A673 (cell line): ENCODE data around the gene RPRD1B. TPM values are rescaled to one million over a fixed set of nuclear protein-coding genes. Genes with fewer than 3 reads are reported as not detected.

Experiments
- BruUV-seq: library from RNA; stranded (reverse); fragments of 400-500 nt; replicated peaks from 2 replicates; lab custom pipeline; 2021; lab: Mats Ljungman, UMichigan
- CTCF ChIA-PET: fragments of 300-600 bp; sonication (Branson Sonifier 250); formaldehyde crosslinking; loops from one replicate; lab custom pipeline; 2022; ENCODE audit warnings: antibody characterized with exemption; lab: Charles Lee
- POLR2A ChIA-PET: fragments of 300-600 bp; sonication (Branson Sonifier 250); formaldehyde crosslinking; loops from one replicate; lab custom pipeline; 2022; ENCODE audit warnings: antibody characterized with exemption; ENCODE audit not compliant: low non-redundant PET; lab: Charles Lee
- DNase-seq: peaks from one replicate; pipeline ENCODE4 v3.0.0-alpha.2; 2015; ENCODE audit warnings: low spot score
- H3K27ac ChIP-seq: fragments of 200-600 bp; sonication (generic); 2 replicates; pipeline ENCODE4 v1.5.1; 2016; ENCODE audit warnings: mixed run types, low read depth, mild to moderate bottlenecking, mixed read lengths, antibody characterized with exemption, low read length; ENCODE audit not compliant: poor library complexity, severe bottlenecking
- H3K27me3 ChIP-seq: fragments of 200-600 bp; sonication (generic); replicated peaks from 2 replicates; pipeline ENCODE4 v1.6.1; 2017; ENCODE audit warnings: mixed run types, low read depth, mild to moderate bottlenecking, mixed read lengths, antibody characterized with exemption, low read length; ENCODE audit not compliant: insufficient read depth, poor library complexity
- H3K36me3 ChIP-seq: fragments of 200-600 bp; sonication (generic); 2 replicates; pipeline ENCODE4 v1.6.1; 2016; ENCODE audit warnings: mixed run types, mild to moderate bottlenecking, mixed read lengths, antibody characterized with exemption, low read length; ENCODE audit not compliant: insufficient read depth, poor library complexity, severe bottlenecking
- H3K4me1 ChIP-seq: fragments of 200-600 bp; sonication (generic); 2 replicates; pipeline ENCODE4 v1.6.1; 2017; ENCODE audit warnings: mixed run types, mild to moderate bottlenecking, mixed read lengths, antibody characterized with exemption, low read length; ENCODE audit not compliant: insufficient read depth, poor library complexity, severe bottlenecking
- H3K4me3 ChIP-seq: fragments of 200-600 bp; sonication (generic); 2 replicates; pipeline ENCODE4 v1.5.1; 2016; ENCODE audit warnings: low read depth, mixed run types, mild to moderate bottlenecking, mixed read lengths, low read length; ENCODE audit not compliant: poor library complexity, severe bottlenecking
- H3K9me3 ChIP-seq: fragments of 200-600 bp; sonication (generic); 2 replicates; pipeline ENCODE4 v1.6.1; 2016; ENCODE audit warnings: mixed run types, low read depth, mild to moderate bottlenecking, mixed read lengths, antibody characterized with exemption, low read length; ENCODE audit not compliant: poor library complexity, severe bottlenecking
- EZH2 ChIP-seq: fragments of 200-600 bp; sonication (generic); IDR thresholded peaks from 2 replicates; pipeline ENCODE4 v1.6.1; 2017; ENCODE audit warnings: borderline replicate concordance, low read depth, mild to moderate bottlenecking, mixed read lengths, antibody characterized with exemption, low read length; ENCODE audit not compliant: poor library complexity, severe bottlenecking
- intact Hi-C: fragments of 100-400 bp; cut with micrococcal nuclease; formaldehyde crosslinking; loops from one replicate; pipeline ENCODE4 v1.10.0; 2022; ENCODE audit not compliant: unreplicated experiment
- total RNA-seq: library from RNA; stranded (reverse); gene quantifications from 2 replicates; pipeline ENCODE4 v1.2.3, GENCODE V29; 2021
- TF ChIP-seq, protein P1 (sequence below): fragments of 300-800, 200-600 bp; sonication (generic); conservative IDR thresholded peaks from 2 replicates; pipeline ENCODE4 v1.5.1; 2017; ENCODE audit warnings: low read depth, mild to moderate bottlenecking, antibody characterized with exemption, low read length, moderate library complexity, mixed read lengths

The RPRD1B gene
- total RNA-seq, 1 experiment from 2014 or later = 36.1 TPM

DNA sequence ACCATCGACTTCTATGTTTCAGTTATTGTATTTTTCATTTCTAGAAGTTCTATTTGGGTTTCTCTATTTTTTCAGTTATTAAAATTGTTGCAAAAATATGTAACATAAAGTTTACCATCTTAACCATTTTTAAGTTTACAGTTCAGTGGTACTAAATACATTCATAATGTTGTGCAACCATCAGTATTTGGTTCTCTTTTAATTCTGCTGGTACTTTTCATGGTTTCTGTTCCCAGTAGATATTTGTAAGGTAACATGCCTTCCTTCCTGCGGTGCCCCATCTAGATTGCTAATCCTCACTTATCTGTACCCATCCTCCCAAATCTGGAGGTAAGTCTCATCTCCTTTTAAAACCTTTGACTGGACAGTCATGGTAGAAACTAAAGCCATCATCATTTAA lies 83.7 kb downstream of the RPRD1B start:
- DNase-seq = no peak
- intact Hi-C loops = no loop called here
- no TSS peak for BruUV-seq
- Histone ChIP-seq H3K36me3 (no peaks in the 10 kb centered on the region), H3K9me3 (no peaks in the 10 kb centered on the region), H3K4me1 (no peaks in the 10 kb centered on the region), H3K4me3 (no peak overlapping the region), H3K27me3 (no peaks in the 10 kb centered on the region), H3K27ac (no peak overlapping the region)
- no peak for TF ChIP-seq EZH2
- TF ChIP-seq, protein P1, sequence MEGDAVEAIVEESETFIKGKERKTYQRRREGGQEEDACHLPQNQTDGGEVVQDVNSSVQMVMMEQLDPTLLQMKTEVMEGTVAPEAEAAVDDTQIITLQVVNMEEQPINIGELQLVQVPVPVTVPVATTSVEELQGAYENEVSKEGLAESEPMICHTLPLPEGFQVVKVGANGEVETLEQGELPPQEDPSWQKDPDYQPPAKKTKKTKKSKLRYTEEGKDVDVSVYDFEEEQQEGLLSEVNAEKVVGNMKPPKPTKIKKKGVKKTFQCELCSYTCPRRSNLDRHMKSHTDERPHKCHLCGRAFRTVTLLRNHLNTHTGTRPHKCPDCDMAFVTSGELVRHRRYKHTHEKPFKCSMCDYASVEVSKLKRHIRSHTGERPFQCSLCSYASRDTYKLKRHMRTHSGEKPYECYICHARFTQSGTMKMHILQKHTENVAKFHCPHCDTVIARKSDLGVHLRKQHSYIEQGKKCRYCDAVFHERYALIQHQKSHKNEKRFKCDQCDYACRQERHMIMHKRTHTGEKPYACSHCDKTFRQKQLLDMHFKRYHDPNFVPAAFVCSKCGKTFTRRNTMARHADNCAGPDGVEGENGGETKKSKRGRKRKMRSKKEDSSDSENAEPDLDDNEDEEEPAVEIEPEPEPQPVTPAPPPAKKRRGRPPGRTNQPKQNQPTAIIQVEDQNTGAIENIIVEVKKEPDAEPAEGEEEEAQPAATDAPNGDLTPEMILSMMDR = no peak
- CTCF ChIA-PET = no interaction called here
- POLR2A ChIA-PET = no interaction called here

DNA sequence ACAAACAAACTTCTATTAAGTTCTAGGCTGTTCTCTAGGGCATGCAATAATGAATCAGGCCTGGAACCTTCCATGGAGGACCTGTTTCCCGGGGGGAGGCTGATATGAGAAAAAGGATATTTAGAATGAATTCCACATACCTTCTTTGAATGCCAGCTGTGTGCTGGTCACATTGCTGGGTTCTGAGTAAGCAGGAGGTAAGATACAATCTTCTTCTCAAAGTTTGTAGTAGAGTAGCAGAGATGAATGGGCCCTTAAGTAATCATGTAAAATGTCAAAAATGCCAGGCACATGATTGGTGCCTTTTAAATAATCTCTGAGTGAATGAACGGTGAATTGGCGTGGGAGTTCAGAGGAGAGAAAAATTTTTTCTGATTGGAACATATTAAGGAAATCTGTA lies 84.1 kb downstream of the RPRD1B start:
- H3K27me3 ChIP-seq = no peaks in the 10 kb centered on the region
- H3K4me1 ChIP-seq = no peaks in the 10 kb centered on the region
- ChIA-PET POLR2A (no interaction called here), CTCF (no interaction called here)
- no peak for DNase-seq
- TF ChIP-seq EZH2 = no peak
- TF ChIP-seq, protein P1 = no peak
- no peak overlapping the region for H3K4me3 ChIP-seq
- no TSS peak for BruUV-seq
- no peaks in the 10 kb centered on the region for H3K36me3 ChIP-seq
- H3K9me3 ChIP-seq = no peaks in the 10 kb centered on the region
- H3K27ac ChIP-seq = no peak overlapping the region
- intact Hi-C loops = no loop called here

DNA sequence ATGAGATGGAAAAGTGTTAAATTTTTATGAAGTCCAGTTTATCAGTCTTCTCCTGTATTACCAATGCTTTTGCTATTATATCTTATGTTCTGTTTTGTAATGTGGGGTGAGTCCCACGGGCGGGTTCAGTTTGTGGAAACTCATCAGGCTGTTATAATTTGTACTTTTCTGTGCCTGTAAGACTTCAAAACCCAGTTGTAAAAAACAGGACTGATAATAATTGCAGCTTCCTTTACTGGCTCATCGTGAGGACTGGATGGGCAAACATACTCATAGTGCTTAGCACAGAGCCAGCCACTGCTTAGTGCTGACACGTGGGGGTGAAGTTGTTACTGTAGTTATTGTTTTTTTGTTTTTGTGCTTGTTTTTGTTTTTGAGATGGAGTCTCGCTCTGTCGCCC lies 85.9 kb downstream of the RPRD1B start:
- Histone ChIP-seq H3K27me3 (no peaks in the 10 kb centered on the region), H3K4me1 (no peaks in the 10 kb centered on the region), H3K4me3 (no peak overlapping the region), H3K36me3 (no peaks in the 10 kb centered on the region), H3K9me3 (no peaks in the 10 kb centered on the region), H3K27ac (no peak overlapping the region)
- intact Hi-C loops = no loop called here
- no TSS peak for BruUV-seq
- CTCF ChIA-PET = no interaction called here
- POLR2A ChIA-PET = no interaction called here
- DNase-seq = no peak
- no peak for TF ChIP-seq EZH2
- TF ChIP-seq, protein P1 = no peak
